Measurements from ENCODE around the gene HSD17B14. TPM values are rescaled to one million over a fixed set of nuclear protein-coding genes. Genes with fewer than 3 reads are reported as not detected.

Gene HSD17B14
- polyA plus RNA-seq, 2 of the 4 experiments (the other 2 are of a cell fraction): 11.1 to 20.9 TPM

GRCh38 chr19:48833977-48834376 is 2.3 kb downstream of the HSD17B14 start:
- H3K4me2 ChIP-seq: no peak overlapping the region
- H3K4me3 ChIP-seq: no peak overlapping the region
- no peak for TF ChIP-seq HES2 (IDR thresholded peaks at IDR 0.05)
- no peak for TF ChIP-seq MAFK (IDR thresholded peaks at IDR 0.05; ENCODE audit: partially characterized antibody)
- TF ChIP-seq FOSB (CRISPR knock-in tag; IDR thresholded peaks at IDR 0.05): no peak
- no peak for TF ChIP-seq FOXS1 (CRISPR knock-in tag; IDR thresholded peaks at IDR 0.05)
- no peak for TF ChIP-seq HEYL (CRISPR knock-in tag; IDR thresholded peaks at IDR 0.05)
- POLR2A ChIA-PET: no interaction called here
- 88% methylated on average over 5 of the region's 5 CpGs for WGBS (ENCODE audit: missing lambda C conversion rate)
- peaks cover 7% of the 10 kb centered on the region; the same call in 2 of the 3 replicates for H3K4me1 ChIP-seq
- H3K27ac ChIP-seq: no peak overlapping the region
- no peaks in the 10 kb centered on the region for H3K9me3 ChIP-seq
- no peak for DNase-seq (ENCODE audit: low read depth in 1 of 2, low spot score in 1 of 2)
- FAIRE-seq: no peak
- CTCF ChIA-PET: interaction anchor here (1.0 to 12.3 kb wide), 7 partner anchors 9 to 159 kb away, joined by 3 to 151 read pairs (median 6); partner anchors contain the start of genes GYS1 and RUVBL2
- no peak for ATAC-seq

GRCh38 chr19:48833049-48833448 is 3.2 kb downstream of the HSD17B14 start:
- ChIA-PET POLR2A (no interaction called here), CTCF (interaction anchor here (0.8 to 12.3 kb wide), 9 partner anchors 10 to 187 kb away, joined by 3 to 151 read pairs (median 6); partner anchors contain the start of gene CA11)
- Histone ChIP-seq H3K4me3 (no peak overlapping the region), H3K4me2 (no peak overlapping the region), H3K27ac (no peak overlapping the region), H3K4me1 (peaks cover 7% of the 10 kb centered on the region; the same call in 2 of the 3 replicates), H3K9me3 (no peaks in the 10 kb centered on the region)
- FAIRE-seq (no peak), ATAC-seq (no peak), DNase-seq (ENCODE audit: low read depth in 1 of 2, low spot score in 1 of 2) (no peak)
- TF ChIP-seq ZFP36 (IDR thresholded peaks at IDR 0.05; ENCODE audit: borderline replicate concordance, partially characterized antibody): no peak
- no peak for TF ChIP-seq POLR2A (IDR thresholded peaks at IDR 0.05; ENCODE audit: low read length)
- no peak for TF ChIP-seq HOXA7 (CRISPR knock-in tag; IDR thresholded peaks at IDR 0.05)
- TF ChIP-seq KDM5A (IDR thresholded peaks at IDR 0.05): no peak
- TF ChIP-seq MAX (IDR thresholded peaks at IDR 0.05): no peak
- TF ChIP-seq KDM1A (IDR thresholded peaks at IDR 0.05; ENCODE audit: low read depth): no peak
- no peak for TF ChIP-seq E2F6 (IDR thresholded peaks at IDR 0.05; ENCODE audit: borderline replicate concordance, low read depth)
- TF ChIP-seq EP300 (IDR thresholded peaks at IDR 0.05): no peak
- TF ChIP-seq ZNF302 (CRISPR knock-in tag; IDR thresholded peaks at IDR 0.05): no peak
- no peak for TF ChIP-seq PHF8 (IDR thresholded peaks at IDR 0.05; ENCODE audit: borderline replicate concordance, low read depth)
- TF ChIP-seq HOXB5 (CRISPR knock-in tag; IDR thresholded peaks at IDR 0.05): no peak
- no peak for TF ChIP-seq FOSB (CRISPR knock-in tag; IDR thresholded peaks at IDR 0.05)
- TF ChIP-seq CTCF (IDR thresholded peaks at IDR 0.05): no peak
- no peak for TF ChIP-seq HES2 (IDR thresholded peaks at IDR 0.05)
- WGBS (ENCODE audit: missing lambda C conversion rate): 88% methylated on average over 5 of the region's 5 CpGs

GRCh38 chr19:48830965-48831364 is 5.3 kb downstream of the HSD17B14 start:
- POLR2A ChIA-PET: interaction anchor here (0.7 kb wide), 1 partner anchor 41 kb away, joined by 4 read pairs; the partner anchor contains the start of gene PPP1R15A
- no peak for FAIRE-seq

More at GRCh38 chr19:48830965-48831364, 5.3 kb downstream of the HSD17B14 start:
- CTCF ChIA-PET: interaction anchor here (0.7 to 12.3 kb wide), 11 partner anchors 10 to 148 kb away, joined by 3 to 151 read pairs (median 6); no protein-coding TSS in a partner anchor
- peaks cover 4% of the 10 kb centered on the region; the same call in 2 of the 3 replicates for H3K4me1 ChIP-seq
- H3K27ac ChIP-seq: no peak overlapping the region
- WGBS (ENCODE audit: missing lambda C conversion rate): 92% methylated on average over 4 of the region's 4 CpGs
- ATAC-seq: no peak
- DNase-seq (ENCODE audit: low read depth in 1 of 2, low spot score in 1 of 2): no peak
- H3K4me3 ChIP-seq: no peak overlapping the region
- H3K4me2 ChIP-seq: no peak overlapping the region
- H3K9me3 ChIP-seq: no peaks in the 10 kb centered on the region
- TF ChIP-seq HMGXB4 (CRISPR knock-in tag; IDR thresholded peaks at IDR 0.05; ENCODE audit: borderline replicate concordance) (no peak), FOXS1 (CRISPR knock-in tag; IDR thresholded peaks at IDR 0.05) (no peak), EHF (CRISPR knock-in tag; IDR thresholded peaks at IDR 0.05) (no peak), GATA3 (IDR thresholded peaks at IDR 0.05; ENCODE audit: borderline replicate concordance) (no peak), MYC (IDR thresholded peaks at IDR 0.05; ENCODE audit: borderline replicate concordance, low read length) (no peak), BHLHE40 (IDR thresholded peaks at IDR 0.05; ENCODE audit: low read depth, low read length) (no peak), CEBPB (IDR thresholded peaks at IDR 0.05) (no peak), KDM1A (IDR thresholded peaks at IDR 0.05; ENCODE audit: low read depth) (no peak), RFX5 (IDR thresholded peaks at IDR 0.05) (no peak)
